Heart left ventricle (tissue), 16 donors: Measurements from ENCODE around the gene ARL8B. TPM values are rescaled to one million over a fixed set of nuclear protein-coding genes. Genes with fewer than 3 reads are reported as not detected.

ENCODE experiments used
- ATAC-seq, 4 donors: fragments of 200-7000 bp; cut with Tn5 transposase; one replicate each; pipeline ENCODE4 v1.9.1; 2020 to 2022; ENCODE audit warnings: moderate library complexity in 4 of 4, mild to moderate bottlenecking in 3 of 4, moderate number of reproducible peaks in 1 of 4
- DNase-seq, 5 donors: peaks; one replicate each; pipeline ENCODE4 v3.0.0-alpha.2; 2020
- H3K27ac ChIP-seq, 12 donors: fragments of 200-600 bp; sonication (generic) in 4 of 12; one replicate each; pipeline versions ENCODE4 v1.5.0 to v1.8.0; 2016 to 2022; ENCODE audit warnings: mild to moderate bottlenecking in 2 of 12
- H3K27me3 ChIP-seq, 9 donors: fragments of 200-600 bp; sonication (generic) in 2 of 9; one replicate each; pipeline versions ENCODE4 v1.5.1 to v1.8.0; 2016 to 2022; ENCODE audit warnings: mild to moderate bottlenecking in 3 of 9
- H3K36me3 ChIP-seq, 9 donors: fragments of 200-600 bp; sonication (generic) in 2 of 9; one replicate each; pipeline versions ENCODE4 v1.5.0 to v1.8.0; 2018 to 2022; ENCODE audit warnings: mild to moderate bottlenecking in 2 of 9
- H3K4me1 ChIP-seq, 12 donors: fragments of 200-600 bp; sonication (generic) in 4 of 12; one replicate each; pipeline versions ENCODE4 v1.5.0 to v1.8.0; 2016 to 2022; ENCODE audit warnings: mild to moderate bottlenecking in 3 of 12
- H3K4me3 ChIP-seq, 12 donors: fragments of 200-600 bp; sonication (generic) in 4 of 12; one replicate each; pipeline versions ENCODE4 v1.5.0 to v1.8.0; 2017 to 2022; ENCODE audit warnings: mild to moderate bottlenecking in 9 of 12, moderate library complexity in 4 of 12
- H3K9me3 ChIP-seq, 12 donors: fragments of 200-600 bp; sonication (generic) in 4 of 12; one replicate each; pipeline versions ENCODE4 v1.5.0 to v1.8.0; 2016 to 2022; ENCODE audit warnings: mild to moderate bottlenecking in 1 of 12
- CTCF ChIP-seq, 12 donors: fragments of 200-600 bp; sonication (generic) in 4 of 12; IDR thresholded peaks; one replicate each; pipeline versions ENCODE4 v1.5.0 to v1.8.0; 2018 to 2022; ENCODE audit warnings: antibody characterized with exemption in 12 of 12, mild to moderate bottlenecking in 5 of 12
- POLR2A ChIP-seq, 2 donors: fragments of 450-650 bp; IDR thresholded peaks; one replicate each; pipeline ENCODE4 v1.6.1; 2017; ENCODE audit warnings: antibody characterized with exemption in 2 of 2, mild to moderate bottlenecking in 2 of 2, moderate library complexity in 2 of 2
- WGBS, 4 donors: extraction: QIAGEN DNeasy Blood & Tissue Kit in 2 of 4; methylation state at CpG; one replicate each; pipeline versions ENCODE4 v1.1.5 to v1.1.7; 2013 to 2018; 5-methylcytosine and 5-hydroxymethylcytosine counted together
- intact Hi-C, 10 donors: fragments of 100-400 bp; cut with DNase I; formaldehyde crosslinking; loops; one replicate each; pipeline versions ENCODE4 v1.11.1 to v1.14.2; 2022
- polyA plus RNA-seq, 2 donors: library from polyadenylated mRNA; stranded (reverse); fragments of 200-250 nt; gene quantifications; one replicate each; pipeline ENCODE4 v1.2.3, GENCODE V29; 2013
- total RNA-seq, 9 donors: library from RNA; depleted of rRNA in 2 of 9; stranded (reverse); fragments of >200 nt in 2 of 9; fragmentation: NEBNext Ultra II Directional in 3 of 9; extraction: Animal tissue kit (Norgen Biotek cat#: 25700) in 3 of 9; gene quantifications; one replicate each; pipeline versions ENCODE4 v1.1.0 to v1.2.4, GENCODE V29; 2016 to 2023
- donor health status: ischemic (EF 13 %, LVEDD 7.1; RV severe dilation, severe dysfunction).
- donor health status: healthy with polysubstance abuse.
- donor health status: DM: no; HTN: yes; CAD: no.
- donor health status: DM: no; HTN: no; CAD: no.
- donor health status: ischemic (EF 25% LVEDD 6.9; RV normal size, moderate dysfunction).
- donor health status: ischemic (EF 25% LVEDD 5.7; RV mildly dilated, moderate dysfunction).
- donor health status: healthy.
- donor health status: DM: yes; HTN: yes; CAD: no.
- donor health status: ischemic (EF 35%, LVEDD 5.7; RV mildly dilated, moderate dysfunction).
- donor health status: nonischemic (EF 11% LVEDD 7.7; RV severe dilation, severe dysfunction).
- donor health status: DM: yes; HTN: yes; CAD: no.
- donor health status: PGD.
- donor health status: ischemic (EF 29% LVEDD 5.4; RV normal size, mild dysfunction).
- donor health status: nonischemic (EF 23%, LVEDD 6.1; RV moderate dilation, normal function).

Gene ARL8B
- total and polyA plus RNA-seq, 11 donors, result 32.9 to 106 (median 64.0) TPM

- 86 to 89% (median 86%) methylated on average over 5 of the region's 5 CpGs for WGBS, 4 donors
- no peaks in the 10 kb centered on the region for H3K9me3 ChIP-seq
- no peak for TF ChIP-seq POLR2A (IDR thresholded peaks at IDR 0.05)
- no peak for TF ChIP-seq CTCF (IDR thresholded peaks at IDR 0.05)
- H3K27me3 ChIP-seq, result no peaks in the 10 kb centered on the region
- H3K36me3 ChIP-seq, result peaks cover 0 to 12% (median 0%) of the 10 kb centered on the region in 9 donors
- peak overlapping the region in 1 of 12 donors; percentile 68 for H3K27ac ChIP-seq
- H3K4me3 ChIP-seq, result peak overlapping the region in 1 of 12 donors; percentile 99
- no peak for DNase-seq
- H3K4me1 ChIP-seq, result peaks cover 0 to 85% (median 30%) of the 10 kb centered on the region in 12 donors
- intact Hi-C loops, result no loop called here
- ATAC-seq, result no peak
These were observed 69.6 kb downstream of the ARL8B start for GRCh38 chr3:5191555-5192304.

- Histone ChIP-seq H3K27me3 (no peaks in the 10 kb centered on the region), H3K4me1 (peaks cover 0 to 91% (median 32%) of the 10 kb centered on the region in 12 donors), H3K27ac (peak overlapping the region in 1 of 12 donors; percentile 68), H3K9me3 (no peaks in the 10 kb centered on the region), H3K4me3 (no peak overlapping the region), H3K36me3 (peaks cover 0 to 12% (median 0%) of the 10 kb centered on the region in 9 donors)
- ATAC-seq (no peak), DNase-seq (no peak)
- intact Hi-C loops, result no loop called here
- 93 to 100% (median 95%) methylated on average over 3 of the region's 3 CpGs for WGBS, 4 donors
- TF ChIP-seq CTCF (IDR thresholded peaks at IDR 0.05) (no peak), POLR2A (IDR thresholded peaks at IDR 0.05) (no peak)
These were observed 70.7 kb downstream of the ARL8B start for GRCh38 chr3:5192571-5193365.

GRCh38 chr3:5194341-5194740 lies 72.2 kb downstream of the ARL8B start:
- ATAC-seq, result no peak
- no peak for DNase-seq
- Histone ChIP-seq H3K27ac (peak overlapping the region in 2 of 12 donors; percentile 27 to 81), H3K4me1 (peaks cover 0 to 100% (median 26%) of the 10 kb centered on the region in 12 donors), H3K36me3 (peaks cover 0 to 23% (median 0%) of the 10 kb centered on the region in 9 donors), H3K27me3 (no peaks in the 10 kb centered on the region), H3K4me3 (no peak overlapping the region), H3K9me3 (no peaks in the 10 kb centered on the region)
- intact Hi-C loops, result no loop called here
- WGBS, 4 donors, result 64 to 73% (median 69%) methylated on average over 2 of the region's 2 CpGs
- TF ChIP-seq CTCF (IDR thresholded peaks at IDR 0.05) (no peak), POLR2A (IDR thresholded peaks at IDR 0.05) (no peak)
